BJ (cell line): Measurements from ENCODE around the gene PARP1. TPM values are rescaled to one million over a fixed set of nuclear protein-coding genes. Genes with fewer than 3 reads are reported as not detected.

Experiments
- CTCF ChIA-PET: fragments of 350-600 bp; formaldehyde crosslinking; extraction: SDS; loops from one replicate; lab custom pipeline; 2021; ENCODE audit warnings: antibody characterized with exemption, inconsistent platforms; lab: Yijun Ruan, JAX
- POLR2A ChIA-PET: fragments of 300-600 bp; sonication (Branson Sonifier 250); formaldehyde crosslinking; extraction: SDS; loops from one replicate; lab custom pipeline; 2021; ENCODE audit warnings: antibody characterized with exemption; lab: Charles Lee
- DNase-seq: peaks from one replicate; pipeline ENCODE4 v3.0.0-alpha.2; 2011; ENCODE audit warnings: low read depth
- H3K27me3 ChIP-seq: 2 replicates; pipeline ENCODE4 v1.6.0; 2011; ENCODE audit warnings: low read length; ENCODE audit not compliant: control insufficient read depth, insufficient read depth
- H3K36me3 ChIP-seq: 2 replicates; pipeline ENCODE4 v1.5.1; 2011; ENCODE audit warnings: low read length; ENCODE audit not compliant: control insufficient read depth, insufficient read depth
- H3K4me3 ChIP-seq: 2 replicates; pipeline ENCODE4 v1.5.1; 2011; ENCODE audit warnings: low read depth, mild to moderate bottlenecking, control low read depth, low read length
- CTCF ChIP-seq: IDR thresholded peaks from 2 replicates; pipeline ENCODE4 v1.5.1; 2011; ENCODE audit warnings: low read depth, mild to moderate bottlenecking, control low read depth, inconsistent platforms, low read length, moderate library complexity; ENCODE audit not compliant: insufficient read depth
- polyA plus RNA-seq: library from polyadenylated mRNA; depleted of rRNA; stranded (reverse); fragments of >200 nt; gene quantifications from 2 replicates; pipeline ENCODE4 v1.2.3, GENCODE V29; 2011

PARP1 gene
- polyA plus RNA-seq, 1 experiment: 58.7 TPM

GRCh38 chr1:226397955-226398636, 9.8 kb downstream of the PARP1 start:
- TF ChIP-seq CTCF: no peak
- no peaks in the 10 kb centered on the region for H3K27me3 ChIP-seq
- peaks cover 9% of the 10 kb centered on the region; the same call in 1 of the 2 replicates for H3K36me3 ChIP-seq
- no peak for DNase-seq
- CTCF ChIA-PET: interaction anchor here (0.6 kb wide), 1 partner anchor 10 kb away, joined by 3 read pairs; the partner anchor contains the start of gene PARP1
- H3K4me3 ChIP-seq: no peak overlapping the region
- POLR2A ChIA-PET: no interaction called here

- ChIA-PET POLR2A (interaction anchor here (0.7 kb wide), 1 partner anchor 10 kb away, joined by 12 read pairs; no protein-coding TSS in a partner anchor), CTCF (no interaction called here)
- H3K4me3 ChIP-seq: no peak overlapping the region
- H3K27me3 ChIP-seq: no peaks in the 10 kb centered on the region
- TF ChIP-seq CTCF: no peak
- H3K36me3 ChIP-seq: peaks cover 9% of the 10 kb centered on the region; the same call in 1 of the 2 replicates
- no peak for DNase-seq
These were observed 10.6 kb downstream of the PARP1 start for GRCh38 chr1:226397011-226397926.

- Histone ChIP-seq H3K36me3 (peaks cover 7% of the 10 kb centered on the region), H3K27me3 (no peaks in the 10 kb centered on the region), H3K4me3 (no peak overlapping the region)
- ChIA-PET POLR2A (no interaction called here), CTCF (no interaction called here)
- TF ChIP-seq CTCF: no peak
- DNase-seq: no peak
These were observed 12.1 kb downstream of the PARP1 start for GRCh38 chr1:226395753-226396152.

GRCh38 chr1:226394462-226394861, 13.4 kb downstream of the PARP1 start:
- TF ChIP-seq CTCF: no peak
- Histone ChIP-seq H3K27me3 (no peaks in the 10 kb centered on the region), H3K36me3 (peaks cover 11% of the 10 kb centered on the region), H3K4me3 (no peak overlapping the region)
- no peak for DNase-seq
- ChIA-PET CTCF (interaction anchor here (1.5 to 4.2 kb wide), 2 partner anchors 9 to 13 kb away, joined by 3 to 18 read pairs; partner anchors contain the start of gene PARP1), POLR2A (no interaction called here)

- DNase-seq: no peak
- POLR2A ChIA-PET: no interaction called here
- H3K4me3 ChIP-seq: no peak overlapping the region
- H3K36me3 ChIP-seq: peaks cover 22% of the 10 kb centered on the region
- no peak for TF ChIP-seq CTCF
- H3K27me3 ChIP-seq: no peaks in the 10 kb centered on the region
- CTCF ChIA-PET: interaction anchor here (1.0 kb wide), 1 partner anchor 10 kb away, joined by 3 read pairs; no protein-coding TSS in a partner anchor
These were observed 17.2 kb downstream of the PARP1 start for GRCh38 chr1:226390681-226391080.
